H9 (cell line): ENCODE data around the gene GOLGA1. TPM values are rescaled to one million over a fixed set of nuclear protein-coding genes. Genes with fewer than 3 reads are reported as not detected.

ENCODE experiments used
- DNase-seq: peaks from one replicate; pipeline ENCODE4 v3.0.0-alpha.2; 2017
- H2AFZ ChIP-seq: one replicate; pipeline ENCODE4 v1.6.1; 2013; ENCODE audit warnings: mild to moderate bottlenecking, low read length, control low read depth, moderate library complexity
- H2AK5ac ChIP-seq: 2 replicates; pipeline ENCODE4 v1.6.1; 2013; ENCODE audit warnings: low read length, control low read depth, mixed read lengths; ENCODE audit not compliant: insufficient read length
- H2BK120ac ChIP-seq: one replicate; pipeline ENCODE4 v1.6.1; 2013; ENCODE audit warnings: low read depth, mild to moderate bottlenecking, low read length, control low read depth, inconsistent platforms; ENCODE audit not compliant: poor library complexity, severe bottlenecking
- H2BK12ac ChIP-seq: 2 replicates; pipeline ENCODE4 v1.6.1; 2013; ENCODE audit warnings: low read length, control low read depth, mixed read lengths, low read depth; ENCODE audit not compliant: insufficient read length
- H2BK15ac ChIP-seq: 2 replicates; pipeline ENCODE4 v1.6.1; 2013; ENCODE audit warnings: low read depth, low read length, control low read depth
- H2BK20ac ChIP-seq: one replicate; pipeline ENCODE4 v1.6.1; 2013; ENCODE audit warnings: low read depth, mild to moderate bottlenecking, low read length, control low read depth, inconsistent platforms; ENCODE audit not compliant: poor library complexity, severe bottlenecking
- H2BK5ac ChIP-seq: 2 replicates; pipeline ENCODE4 v1.6.1; 2013; ENCODE audit warnings: low read length, control low read depth, mixed read lengths; ENCODE audit not compliant: insufficient read length
- H3K14ac ChIP-seq: 2 replicates; pipeline ENCODE4 v1.6.1; 2013; ENCODE audit warnings: low read length, control low read depth; ENCODE audit not compliant: insufficient read depth
- H3K18ac ChIP-seq: 2 replicates; pipeline ENCODE4 v1.6.1; 2013; ENCODE audit warnings: low read depth, mild to moderate bottlenecking, mixed read lengths, low read length, control low read depth; ENCODE audit not compliant: insufficient read length
- H3K23ac ChIP-seq: 2 replicates; pipeline ENCODE4 v1.6.1; 2013; ENCODE audit warnings: low read length, control low read depth, mixed read lengths, low read depth; ENCODE audit not compliant: insufficient read length
- H3K23me2 ChIP-seq: 2 replicates; pipeline ENCODE4 v1.6.1; 2013; ENCODE audit warnings: low read depth, mild to moderate bottlenecking, mixed read lengths, low read length, control low read depth; ENCODE audit not compliant: insufficient read length, poor library complexity, severe bottlenecking
- H3K27ac ChIP-seq: 2 replicates; pipeline ENCODE4 v1.5.1; 2013; ENCODE audit warnings: low read length, control low read depth, mixed read lengths, low read depth; ENCODE audit not compliant: insufficient read length
- H3K27me3 ChIP-seq: 2 replicates; pipeline ENCODE4 v1.6.1; 2013; ENCODE audit warnings: low read length, control low read depth, inconsistent platforms; ENCODE audit not compliant: insufficient read depth
- H3K4ac ChIP-seq: 2 replicates; pipeline ENCODE4 v1.6.1; 2013; ENCODE audit warnings: low read depth, mild to moderate bottlenecking, control low read depth, inconsistent platforms, low read length, moderate library complexity
- H3K4me1 ChIP-seq: 2 replicates; pipeline ENCODE4 v1.6.1; 2013; ENCODE audit warnings: low read length, control low read depth, inconsistent platforms; ENCODE audit not compliant: insufficient read depth
- H3K4me2 ChIP-seq: 2 replicates; pipeline ENCODE4 v1.6.1; 2013; ENCODE audit warnings: low read length, control low read depth, mixed read lengths; ENCODE audit not compliant: insufficient read length, insufficient read depth
- H3K56ac ChIP-seq: 2 replicates; pipeline ENCODE4 v1.6.1; 2013; ENCODE audit warnings: low read depth, mild to moderate bottlenecking, mixed read lengths, low read length, control low read depth; ENCODE audit not compliant: insufficient read length
- H3K79me1 ChIP-seq: 2 replicates; pipeline ENCODE4 v1.6.1; 2013; ENCODE audit warnings: low read depth, mild to moderate bottlenecking, moderate library complexity, low read length, control low read depth, inconsistent platforms; ENCODE audit not compliant: insufficient read depth, poor library complexity, severe bottlenecking
- H3K79me2 ChIP-seq: 2 replicates; pipeline ENCODE4 v1.6.1; 2013; ENCODE audit warnings: low read length, control low read depth, inconsistent platforms; ENCODE audit not compliant: insufficient read depth
- H3K9ac ChIP-seq: 2 replicates; pipeline ENCODE4 v1.6.1; 2013; ENCODE audit warnings: low read length, control low read depth, mixed read lengths; ENCODE audit not compliant: insufficient read length; ENCODE audit errors: extremely low read depth
- H3K9me3 ChIP-seq: one replicate; pipeline ENCODE4 v1.6.1; 2013; ENCODE audit warnings: low read depth, low read length, inconsistent platforms; ENCODE audit not compliant: control insufficient read depth
- H3T11ph ChIP-seq: one replicate; pipeline ENCODE4 v1.6.1; 2013; ENCODE audit warnings: mild to moderate bottlenecking, low read length, control low read depth, inconsistent platforms
- H4K20me1 ChIP-seq: one replicate; pipeline ENCODE4 v1.6.1; 2013; ENCODE audit not compliant: control insufficient read depth, insufficient read length, insufficient read depth
- H4K5ac ChIP-seq: 2 replicates; pipeline ENCODE4 v1.6.1; 2013; ENCODE audit warnings: low read depth, mild to moderate bottlenecking, mixed read lengths, low read length, control low read depth; ENCODE audit not compliant: insufficient read length
- H4K8ac ChIP-seq: replicated peaks from 2 replicates; pipeline ENCODE4 v1.6.1; 2013; ENCODE audit warnings: low read length, control low read depth, mixed read lengths, low read depth; ENCODE audit not compliant: insufficient read length
- H4K91ac ChIP-seq: 2 replicates; pipeline ENCODE4 v1.6.1; 2013; ENCODE audit warnings: low read depth, mild to moderate bottlenecking, moderate library complexity, mixed read lengths, low read length, control low read depth; ENCODE audit not compliant: insufficient read length
- H3K27ac Mint-ChIP-seq, 3 experiments: 2 replicates in 2 of 3; 3 replicates in 1 of 3; pipeline ENCODE4 v1.8.0; 2020 to 2021; ENCODE audit warnings: mixed read lengths in 3 of 3, mild to moderate bottlenecking in 1 of 3, moderate library complexity in 1 of 3
- H3K27me3 Mint-ChIP-seq: 2 replicates; pipeline ENCODE4 v1.8.0; 2021; ENCODE audit warnings: low read depth, mild to moderate bottlenecking, moderate library complexity, mixed read lengths
- H3K36me3 Mint-ChIP-seq, 3 experiments: 2 replicates in 2 of 3; 3 replicates in 1 of 3; pipeline ENCODE4 v1.8.0; 2020 to 2021; ENCODE audit warnings: low read depth in 3 of 3, mixed read lengths in 3 of 3; ENCODE audit not compliant: insufficient read depth in 1 of 3
- H3K4me1 Mint-ChIP-seq, 2 experiments: 2 replicates each; pipeline ENCODE4 v1.8.0; 2020; ENCODE audit warnings: mixed read lengths in 2 of 2
- H3K4me3 Mint-ChIP-seq, 2 experiments: 2 replicates in 1 of 2; 3 replicates in 1 of 2; pipeline ENCODE4 v1.8.0; 2020 to 2021; ENCODE audit warnings: mild to moderate bottlenecking in 2 of 2, mixed read lengths in 2 of 2, moderate library complexity in 1 of 2
- H3K9me3 Mint-ChIP-seq, 2 experiments: 2 replicates in 1 of 2; 3 replicates in 1 of 2; pipeline ENCODE4 v1.8.0; 2020; ENCODE audit warnings: mild to moderate bottlenecking in 2 of 2, mixed read lengths in 2 of 2, moderate library complexity in 1 of 2
- CTCF ChIP-seq: fragments of 200-600 bp; sonication (generic); conservative IDR thresholded peaks from 3 replicates; pipeline ENCODE4 v1.8.0; 2021; ENCODE audit warnings: antibody characterized with exemption, mild to moderate bottlenecking
- WGBS: extraction: QIAGEN DNeasy Blood & Tissue Kit; methylation state at CpG from one replicate; pipeline ENCODE4 v1.1.7; 2013; ENCODE audit warnings: missing lambda C conversion rate, low lambda C conversion rate, mixed read lengths; ENCODE audit not compliant: insufficient read length; ENCODE audit errors: extremely low coverage; 5-methylcytosine and 5-hydroxymethylcytosine counted together
- total RNA-seq: library from RNA; stranded (reverse); gene quantifications from 2 replicates; pipeline ENCODE4 v1.2.1, GENCODE V29; 2021

The GOLGA1 gene
- total RNA-seq, 1 experiment from 2014 or later: 7.6 TPM

GRCh38 chr9:124941679-124942561, 1.0 kb upstream of the GOLGA1 start:
- no peaks in the 10 kb centered on the region; a peak in 1 of 5 replicates for H3K9me3 Mint-ChIP-seq
- peaks cover 11 to 13% of the 10 kb centered on the region in 2 experiments for H3K4me1 Mint-ChIP-seq
- H3K27me3 ChIP-seq: no peaks in the 10 kb centered on the region
- peaks cover 8% of the 10 kb centered on the region for H3K23me2 ChIP-seq
- no peak overlapping the region for H3K14ac ChIP-seq
- H2BK12ac ChIP-seq: no peak overlapping the region
- DNase-seq: peak; percentile 48
- no peak overlapping the region for H3K4ac ChIP-seq
- no peaks in the 10 kb centered on the region for H3K79me1 ChIP-seq
- no peak overlapping the region for H2AK5ac ChIP-seq
- H3K27ac Mint-ChIP-seq: peak overlapping the region; percentile 65 to 88 (median 86); a peak in 6 of 7 replicates
- H3K27me3 Mint-ChIP-seq: no peaks in the 10 kb centered on the region; the same call in 1 of the 2 replicates
- no peaks in the 10 kb centered on the region for H4K20me1 ChIP-seq
- H3K36me3 Mint-ChIP-seq: no peaks in the 10 kb centered on the region
- no peaks in the 10 kb centered on the region for H3K79me2 ChIP-seq
- no peak overlapping the region for H2BK5ac ChIP-seq
- peak overlapping the region; percentile 79 for H3K9ac ChIP-seq
- H3K18ac ChIP-seq: no peak overlapping the region
- H3K4me1 ChIP-seq: no peaks in the 10 kb centered on the region
- no peaks in the 10 kb centered on the region for H3K9me3 ChIP-seq
- no peak overlapping the region for H2BK120ac ChIP-seq
- no peak overlapping the region for H3T11ph ChIP-seq
- no peak overlapping the region for H4K91ac ChIP-seq
- H3K27ac ChIP-seq: no peak overlapping the region
- peak overlapping the region; percentile 91 for H3K4me2 ChIP-seq
- H2BK20ac ChIP-seq: no peak overlapping the region
- no peak overlapping the region for H3K23ac ChIP-seq
- no peak overlapping the region for H2BK15ac ChIP-seq
- no peak overlapping the region for H4K5ac ChIP-seq
- WGBS: no CpG with 5 or more reads among the region's 31 CpGs
- TF ChIP-seq CTCF: peak; percentile 31; the same call in 2 of the 3 replicates
- H2AFZ ChIP-seq: no peak overlapping the region
- no peak overlapping the region for H4K8ac ChIP-seq
- peak overlapping the region; percentile 91 to 94 for H3K4me3 Mint-ChIP-seq
- no peak overlapping the region for H3K56ac ChIP-seq
